Amniotic epithelial cell (primary cell): ENCODE measurements around the gene PRDM16.

ENCODE experiments used
- DNase-seq: peaks from one replicate; pipeline ENCODE4 v3.0.0-alpha.2; 2010; ENCODE audit warnings: low read depth

PRDM16 gene

GRCh38 chr1:3398396-3399140 is 329.6 kb downstream of the PRDM16 start:
- no peak for DNase-seq

- DNase-seq, result no peak
Observed at GRCh38 chr1:3399732-3400131, 330.7 kb downstream of the PRDM16 start.

GRCh38 chr1:3401585-3402257 is 332.7 kb downstream of the PRDM16 start:
- no peak for DNase-seq

- no peak for DNase-seq
Observed at GRCh38 chr1:3402258-3403010, 333.4 kb downstream of the PRDM16 start.

DNA sequence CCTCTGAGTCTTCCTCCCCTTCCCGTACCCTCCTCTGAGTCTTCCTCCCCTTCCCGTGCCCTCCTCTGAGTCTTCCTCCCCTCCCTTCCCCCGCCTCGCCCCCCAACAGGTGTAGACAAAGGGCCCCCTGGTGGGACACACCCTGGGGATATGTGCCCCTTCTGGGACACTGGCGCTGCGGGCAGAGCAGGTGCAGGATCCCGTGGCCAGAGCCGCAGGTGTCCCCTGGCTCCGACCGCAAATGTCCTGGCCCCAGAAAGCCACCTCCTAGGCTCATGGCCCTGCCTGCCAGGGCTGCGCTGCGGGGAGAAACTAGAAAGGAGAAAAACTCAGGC is 334.0 kb downstream of the PRDM16 start:
- DNase-seq, result no peak

DNA sequence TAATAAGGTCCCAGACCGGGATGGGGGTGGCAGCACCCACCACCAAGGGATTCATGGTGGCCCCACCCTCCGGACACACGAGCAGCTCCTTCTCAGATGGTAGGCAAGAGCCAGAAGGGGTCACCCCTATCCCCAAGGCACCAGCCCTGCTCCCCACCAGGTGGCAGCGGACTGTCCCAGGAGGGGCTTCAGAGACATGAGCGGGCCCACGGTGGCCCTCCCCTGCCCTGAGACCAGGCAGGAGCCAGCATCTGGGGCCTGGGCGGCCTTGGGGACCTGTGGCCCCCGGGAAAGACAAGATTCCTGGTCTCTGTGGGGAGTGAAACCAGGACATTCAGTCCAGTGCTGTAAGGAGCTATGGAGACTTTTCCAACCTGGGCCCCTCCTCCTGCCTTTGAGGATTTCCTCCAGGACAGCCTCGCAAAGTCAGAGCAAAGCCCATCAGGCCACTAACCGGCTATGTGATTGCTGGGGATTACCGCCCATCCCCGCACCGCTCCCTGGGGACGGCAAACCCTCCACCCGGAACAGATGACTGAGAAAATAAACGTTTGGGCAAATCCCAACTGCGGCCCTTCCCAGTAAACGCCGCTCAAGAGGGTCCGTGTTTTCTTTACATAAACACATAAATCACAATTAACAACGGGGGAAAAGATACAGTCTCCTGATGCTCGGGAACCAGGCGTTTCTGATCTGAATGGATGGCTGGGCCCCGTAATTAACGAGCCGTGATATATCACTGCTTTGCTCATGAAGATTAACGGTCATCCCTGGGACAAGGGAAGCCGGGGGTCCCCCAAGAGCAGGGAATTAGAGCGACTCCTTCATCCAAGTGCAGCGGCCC is 334.6 kb downstream of the PRDM16 start:
- no peak for DNase-seq

DNA sequence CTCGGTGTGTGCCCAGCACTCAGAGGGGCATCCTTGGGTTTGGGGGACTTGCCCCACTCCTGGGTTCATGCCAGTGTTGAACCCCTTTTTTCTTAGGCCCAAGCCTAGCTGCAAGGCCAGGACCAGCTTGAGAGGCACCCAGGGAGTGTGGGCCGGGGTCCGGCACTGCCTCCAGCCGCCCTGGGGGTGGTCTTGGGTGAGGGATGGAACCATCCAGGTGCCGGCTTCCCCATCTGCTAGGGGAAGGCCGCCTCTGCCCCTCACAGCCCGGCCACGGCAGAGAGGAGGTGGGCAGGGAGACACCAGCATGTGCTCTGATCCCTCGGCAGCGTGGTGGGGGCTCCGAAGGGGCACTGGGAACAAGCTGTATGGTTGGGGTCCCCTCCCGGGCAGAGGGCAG is 335.3 kb downstream of the PRDM16 start:
- DNase-seq, result no peak

DNA sequence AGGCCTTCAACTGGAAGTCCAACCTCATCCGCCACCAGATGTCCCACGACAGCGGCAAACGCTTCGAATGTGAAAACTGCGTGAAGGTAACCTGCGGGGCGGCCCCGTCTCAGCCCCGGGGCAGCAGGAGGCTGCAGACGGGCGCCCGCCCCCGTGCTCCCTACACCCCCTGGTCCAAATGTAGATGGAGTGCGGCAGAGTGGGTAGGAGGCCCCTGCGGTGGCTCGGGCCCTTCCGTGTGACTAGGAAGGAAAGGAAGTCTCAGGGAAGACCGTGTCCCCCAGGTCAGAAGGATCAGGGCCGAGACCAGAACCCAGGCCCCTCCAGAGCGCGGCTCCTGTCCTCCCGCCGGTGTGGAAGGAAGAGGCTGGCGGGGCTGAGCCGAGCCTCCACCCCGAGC is 335.8 kb downstream of the PRDM16 start:
- no peak for DNase-seq

GRCh38 chr1:3405491-3405890 is 336.5 kb downstream of the PRDM16 start:
- DNase-seq, result no peak

GRCh38 chr1:3405974-3406867 is 337.2 kb downstream of the PRDM16 start:
- no peak for DNase-seq

DNA sequence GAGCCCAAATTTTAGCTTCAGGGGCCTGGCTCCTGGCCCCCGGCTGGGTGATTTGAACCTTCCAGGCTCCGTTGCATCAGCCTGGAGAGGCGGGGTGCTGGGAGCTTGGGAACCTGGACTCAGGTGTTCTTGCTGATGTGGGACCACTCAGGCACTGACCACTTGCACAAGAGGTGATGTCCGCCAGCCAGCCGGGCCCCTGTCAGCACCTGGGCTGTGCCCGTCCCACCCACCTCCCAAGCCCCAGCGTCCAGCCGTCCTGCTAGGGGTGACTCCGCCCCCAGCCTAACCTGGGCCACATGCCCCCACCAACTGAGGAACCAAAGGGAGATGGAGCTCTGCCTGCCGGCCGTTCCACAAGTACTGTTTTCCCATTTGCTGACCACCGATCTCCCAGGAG is 338.0 kb downstream of the PRDM16 start:
- DNase-seq, result no peak

GRCh38 chr1:3408751-3409266 is 339.8 kb downstream of the PRDM16 start:
- DNase-seq, result no peak

GRCh38 chr1:3409366-3410141 is 340.6 kb downstream of the PRDM16 start:
- DNase-seq, result no peak

DNA sequence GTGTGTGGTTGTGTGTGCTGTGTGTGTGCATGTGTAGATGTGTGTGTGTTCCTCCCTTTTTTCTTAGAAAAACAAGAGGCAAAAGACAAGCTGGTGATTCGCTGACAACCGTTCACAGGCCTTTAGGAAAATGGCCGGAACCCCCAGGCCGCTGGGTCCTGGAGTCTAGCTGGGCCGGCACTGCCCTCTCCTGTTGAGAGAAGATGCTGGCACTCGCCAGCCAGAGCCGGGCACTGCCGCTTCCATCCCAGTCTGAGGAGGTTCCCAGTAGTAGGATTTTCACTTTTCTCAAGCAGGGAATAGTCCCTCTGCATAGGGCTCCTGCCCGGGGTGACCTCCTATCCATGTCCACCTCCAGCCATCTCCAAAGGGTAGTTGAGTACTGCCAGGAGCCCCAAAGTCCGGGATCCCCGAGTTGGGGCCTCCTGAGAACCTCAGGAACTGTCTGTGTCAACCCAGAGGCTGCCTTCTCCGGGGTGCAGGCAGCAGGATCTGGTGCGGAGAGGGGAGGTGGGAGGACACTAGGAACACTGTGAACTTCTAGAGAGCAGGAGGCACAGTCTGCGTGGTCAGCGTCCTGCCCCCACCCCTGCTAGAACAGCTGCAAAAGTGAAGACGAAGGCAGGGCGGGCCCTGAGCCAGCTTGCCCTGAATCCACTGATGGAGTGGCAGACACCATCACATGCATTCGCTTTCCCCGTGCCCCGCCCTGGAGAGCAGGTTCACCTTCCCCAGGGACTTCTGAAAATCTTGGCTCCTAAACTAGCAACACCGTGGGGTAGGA is 341.3 kb downstream of the PRDM16 start:
- DNase-seq, result peak; percentile 3

DNA sequence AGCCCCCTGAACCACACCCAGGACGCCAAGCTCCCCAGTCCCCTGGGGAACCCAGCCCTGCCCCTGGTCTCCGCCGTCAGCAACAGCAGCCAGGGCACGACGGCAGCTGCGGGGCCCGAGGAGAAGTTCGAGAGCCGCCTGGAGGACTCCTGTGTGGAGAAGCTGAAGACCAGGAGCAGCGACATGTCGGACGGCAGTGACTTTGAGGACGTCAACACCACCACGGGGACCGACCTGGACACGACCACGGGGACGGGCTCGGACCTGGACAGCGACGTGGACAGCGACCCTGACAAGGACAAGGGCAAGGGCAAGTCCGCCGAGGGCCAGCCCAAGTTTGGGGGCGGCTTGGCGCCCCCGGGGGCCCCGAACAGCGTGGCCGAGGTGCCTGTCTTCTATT is 342.8 kb downstream of the PRDM16 start:
- no peak for DNase-seq

DNA sequence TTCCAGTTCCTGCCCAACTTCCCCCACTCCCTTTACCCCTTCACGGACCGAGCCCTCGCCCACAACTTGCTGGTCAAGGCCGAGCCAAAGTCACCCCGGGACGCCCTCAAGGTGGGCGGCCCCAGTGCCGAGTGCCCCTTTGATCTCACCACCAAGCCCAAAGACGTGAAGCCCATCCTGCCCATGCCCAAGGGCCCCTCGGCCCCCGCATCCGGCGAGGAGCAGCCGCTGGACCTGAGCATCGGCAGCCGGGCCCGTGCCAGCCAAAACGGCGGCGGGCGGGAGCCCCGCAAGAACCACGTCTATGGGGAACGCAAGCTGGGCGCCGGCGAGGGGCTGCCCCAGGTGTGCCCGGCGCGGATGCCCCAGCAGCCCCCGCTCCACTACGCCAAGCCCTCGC is 343.4 kb downstream of the PRDM16 start:
- no peak for DNase-seq

GRCh38 chr1:3413975-3414710 is 345.1 kb downstream of the PRDM16 start:
- DNase-seq, result no peak

DNA sequence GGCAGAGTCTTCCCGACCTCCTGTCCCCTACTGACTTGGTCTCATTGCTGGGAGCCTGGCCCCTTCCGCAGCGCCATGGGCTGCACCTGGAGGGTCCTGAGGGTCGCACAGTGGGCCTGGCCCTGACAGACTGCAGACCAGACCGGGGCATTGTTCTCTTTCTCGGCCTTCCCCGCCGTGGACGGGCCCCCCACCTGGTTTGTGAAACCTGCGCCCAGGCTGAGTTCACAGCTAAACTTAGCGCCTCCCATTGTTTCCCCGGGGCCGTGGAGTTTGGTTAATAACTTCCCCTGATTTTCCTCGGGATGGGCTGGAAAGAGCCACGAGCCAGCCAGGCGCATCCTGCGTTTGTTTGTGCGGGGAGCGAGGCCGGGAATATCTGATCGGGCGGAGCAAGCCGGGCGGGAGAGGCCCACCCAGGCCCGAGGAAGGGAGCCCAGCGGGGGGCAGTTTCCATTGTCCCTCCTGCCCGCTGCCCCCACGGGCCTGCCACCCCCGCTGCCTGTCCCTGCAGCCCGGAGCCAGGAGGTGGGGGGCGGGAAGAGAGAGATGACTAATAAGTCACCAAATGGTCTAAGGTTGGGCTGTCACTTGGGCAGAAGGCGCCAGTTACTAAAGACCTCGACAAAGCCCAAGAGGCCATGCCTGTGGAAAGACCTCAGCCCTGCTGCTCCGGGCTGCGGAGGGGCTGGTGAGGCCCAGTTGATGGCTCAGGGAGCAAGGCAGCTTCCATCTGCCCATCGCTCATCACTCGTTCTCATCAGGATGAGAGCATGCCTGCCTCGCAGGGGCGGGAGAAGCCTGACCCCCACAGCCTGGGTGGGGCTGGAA is 346.5 kb downstream of the PRDM16 start:
- no peak for DNase-seq
